Type B pancreatic cell (in vitro differentiated cells): ENCODE data around the gene CSGALNACT2. TPM values are rescaled to one million over a fixed set of nuclear protein-coding genes. Genes with fewer than 3 reads are reported as not detected.

ENCODE experiments used
- DNase-seq: peaks from one replicate; pipeline ENCODE4 v3.0.0; 2021; ENCODE audit warnings: mixed read lengths; ENCODE audit not compliant: unreplicated experiment; ENCODE audit errors: extremely low spot score
- H3K27ac Mint-ChIP-seq: 2 replicates; pipeline ENCODE4 v1.8.0; 2021; ENCODE audit warnings: mild to moderate bottlenecking, mixed read lengths
- H3K27me3 Mint-ChIP-seq: 2 replicates; pipeline ENCODE4 v1.8.0; 2021; ENCODE audit warnings: mixed read lengths
- H3K36me3 Mint-ChIP-seq: 2 replicates; pipeline ENCODE4 v1.8.0; 2021; ENCODE audit warnings: mixed read lengths
- H3K4me1 Mint-ChIP-seq: one replicate; pipeline ENCODE4 v1.8.0; 2021; ENCODE audit warnings: mixed read lengths; ENCODE audit not compliant: unreplicated experiment
- H3K4me3 Mint-ChIP-seq: 2 replicates; pipeline ENCODE4 v1.8.0; 2021; ENCODE audit warnings: mild to moderate bottlenecking, mixed read lengths
- H3K9me3 Mint-ChIP-seq: 2 replicates; pipeline ENCODE4 v1.8.0; 2021; ENCODE audit warnings: mixed read lengths
- total RNA-seq: library from RNA; stranded (reverse); gene quantifications from 2 replicates; pipeline ENCODE4 v1.2.1, GENCODE V29; 2021; ENCODE audit warnings: low replicate concordance
- TF ChIP-seq, protein P1 (sequence below): fragments of 200-600 bp; sonication (generic); conservative IDR thresholded peaks from 2 replicates; pipeline ENCODE4 v1.5.0; 2021; ENCODE audit warnings: antibody characterized with exemption, mild to moderate bottlenecking

The CSGALNACT2 gene
- total RNA-seq, 1 donor from 2014 or later, result 11.6 TPM

DNA sequence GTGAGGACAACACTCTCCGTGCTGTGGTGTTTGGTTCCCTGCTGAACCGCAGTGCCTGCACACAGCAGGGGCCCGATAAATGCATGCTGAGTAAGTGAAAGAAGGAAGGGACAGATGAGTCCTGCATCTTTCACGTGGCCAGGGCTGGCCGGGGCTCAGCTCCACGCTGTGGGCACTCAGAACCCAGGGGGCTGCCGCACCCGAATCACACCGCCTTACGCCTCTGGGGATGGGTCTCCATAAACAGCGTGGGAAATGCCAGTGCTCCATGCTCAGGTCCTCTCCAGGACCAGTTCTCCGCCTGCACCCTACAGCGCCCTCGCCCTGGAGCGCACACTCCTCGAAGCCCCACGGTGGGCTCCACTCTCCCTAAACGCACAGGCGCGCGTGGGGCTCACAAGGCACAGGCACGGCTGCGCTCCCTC, 90.5 kb downstream of the CSGALNACT2 start:
- Mint-ChIP-seq H3K4me3 (peak overlapping the region; percentile 80), H3K4me1 (no peaks in the 10 kb centered on the region), H3K9me3 (no peaks in the 10 kb centered on the region), H3K27ac (no peak overlapping the region), H3K36me3 (no peaks in the 10 kb centered on the region), H3K27me3 (peaks cover 80% of the 10 kb centered on the region)
- TF ChIP-seq, protein P1, sequence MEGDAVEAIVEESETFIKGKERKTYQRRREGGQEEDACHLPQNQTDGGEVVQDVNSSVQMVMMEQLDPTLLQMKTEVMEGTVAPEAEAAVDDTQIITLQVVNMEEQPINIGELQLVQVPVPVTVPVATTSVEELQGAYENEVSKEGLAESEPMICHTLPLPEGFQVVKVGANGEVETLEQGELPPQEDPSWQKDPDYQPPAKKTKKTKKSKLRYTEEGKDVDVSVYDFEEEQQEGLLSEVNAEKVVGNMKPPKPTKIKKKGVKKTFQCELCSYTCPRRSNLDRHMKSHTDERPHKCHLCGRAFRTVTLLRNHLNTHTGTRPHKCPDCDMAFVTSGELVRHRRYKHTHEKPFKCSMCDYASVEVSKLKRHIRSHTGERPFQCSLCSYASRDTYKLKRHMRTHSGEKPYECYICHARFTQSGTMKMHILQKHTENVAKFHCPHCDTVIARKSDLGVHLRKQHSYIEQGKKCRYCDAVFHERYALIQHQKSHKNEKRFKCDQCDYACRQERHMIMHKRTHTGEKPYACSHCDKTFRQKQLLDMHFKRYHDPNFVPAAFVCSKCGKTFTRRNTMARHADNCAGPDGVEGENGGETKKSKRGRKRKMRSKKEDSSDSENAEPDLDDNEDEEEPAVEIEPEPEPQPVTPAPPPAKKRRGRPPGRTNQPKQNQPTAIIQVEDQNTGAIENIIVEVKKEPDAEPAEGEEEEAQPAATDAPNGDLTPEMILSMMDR, result no peak
- peak; percentile 61 for DNase-seq

DNA sequence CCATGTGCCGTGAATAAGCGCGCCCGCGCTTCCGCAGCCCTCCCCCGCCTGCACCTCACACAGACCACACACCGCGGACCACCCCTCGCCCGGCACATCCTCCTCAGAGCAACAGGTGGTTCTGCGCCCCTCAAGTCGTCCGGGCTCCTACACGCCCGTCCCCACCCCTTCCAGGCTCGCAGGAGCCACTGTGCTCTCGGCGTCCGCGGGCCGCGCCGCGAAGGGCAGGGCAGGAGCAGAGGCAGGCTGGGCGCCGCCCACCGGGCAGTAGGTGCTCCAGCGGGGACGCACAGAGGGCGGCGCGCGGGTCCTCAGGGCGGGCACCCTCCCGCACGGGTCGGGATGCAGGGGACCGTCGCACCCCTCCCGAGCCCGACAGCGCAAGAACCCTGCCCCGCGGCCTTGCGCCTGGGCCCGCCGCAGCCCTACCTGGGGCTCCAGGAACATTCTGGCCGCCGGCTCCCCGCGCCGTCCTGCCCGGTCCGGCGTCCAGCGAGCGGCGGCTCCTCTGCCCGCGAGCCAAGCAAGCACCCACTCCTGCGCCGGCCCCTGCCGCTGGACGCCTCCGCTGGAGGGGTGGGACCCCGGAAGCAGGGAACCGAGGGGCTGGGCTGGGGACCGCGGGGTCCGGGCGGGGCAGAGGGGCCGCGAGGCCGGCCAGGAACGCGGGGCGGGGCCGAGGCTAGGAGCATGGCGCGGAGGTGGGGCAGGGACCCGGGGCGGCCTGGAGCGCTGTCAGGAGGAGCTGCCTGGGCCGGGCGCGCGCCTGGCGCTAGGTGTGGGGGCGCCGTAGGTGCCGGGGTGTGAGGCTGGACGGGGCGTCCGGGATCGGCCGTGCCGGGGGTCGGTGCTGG, 91.2 kb downstream of the CSGALNACT2 start:
- peak; percentile 70 for DNase-seq
- Mint-ChIP-seq H3K4me1 (no peaks in the 10 kb centered on the region), H3K36me3 (no peaks in the 10 kb centered on the region)

DNA sequence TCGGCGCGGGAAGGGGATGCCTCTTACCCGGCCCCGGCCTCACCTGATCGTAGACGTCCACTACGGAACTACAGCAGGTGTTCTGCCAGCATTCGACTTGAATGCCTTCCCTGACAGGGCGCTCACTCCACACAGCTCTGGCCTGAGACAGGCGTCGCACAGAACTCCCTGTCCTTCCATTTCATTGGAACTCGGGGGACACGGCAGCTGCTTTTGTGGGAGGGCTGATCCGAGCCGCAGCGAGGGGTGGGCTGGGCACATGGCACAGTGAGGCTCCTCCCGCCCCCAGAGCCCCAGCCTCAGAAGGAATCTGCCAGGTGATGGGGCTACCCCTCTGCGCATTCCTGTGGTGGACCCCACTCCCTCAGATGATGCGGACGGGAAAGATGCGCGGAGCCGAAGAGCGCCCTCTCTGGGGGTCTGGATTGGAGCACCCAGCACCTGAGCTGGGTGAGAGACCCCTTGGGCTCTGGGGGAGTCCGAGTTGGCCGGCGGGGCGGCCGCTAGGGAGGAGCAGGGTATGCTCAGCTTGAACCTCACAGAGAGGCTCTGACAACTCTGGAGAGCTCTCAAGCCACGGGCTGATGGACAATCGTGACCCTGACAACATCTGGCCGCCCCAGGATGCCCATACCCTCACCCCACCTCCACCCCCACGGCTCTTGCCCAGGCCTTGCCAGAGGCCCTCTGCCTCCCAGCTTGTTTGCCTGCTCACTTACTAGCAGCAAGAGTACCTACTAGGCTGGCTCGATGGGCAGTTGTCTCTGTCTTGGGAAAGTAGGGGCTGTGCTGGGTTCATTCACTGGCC, 92.1 kb downstream of the CSGALNACT2 start:
- no peaks in the 10 kb centered on the region for H3K4me1 Mint-ChIP-seq
- TF ChIP-seq, protein P1, result no peak
- H3K36me3 Mint-ChIP-seq, result no peaks in the 10 kb centered on the region
- H3K27ac Mint-ChIP-seq, result no peak overlapping the region
- DNase-seq, result peak; percentile 59
- H3K4me3 Mint-ChIP-seq, result peak overlapping the region; percentile 62
- H3K9me3 Mint-ChIP-seq, result no peaks in the 10 kb centered on the region
- peaks cover 74% of the 10 kb centered on the region for H3K27me3 Mint-ChIP-seq

More for the DNA sequence above, 91.2 kb downstream of the CSGALNACT2 start:
- Mint-ChIP-seq H3K9me3 (no peaks in the 10 kb centered on the region), H3K27ac (no peak overlapping the region), H3K27me3 (peaks cover 80% of the 10 kb centered on the region), H3K4me3 (peak overlapping the region; percentile 80)
- TF ChIP-seq, protein P1, result no peak

DNA sequence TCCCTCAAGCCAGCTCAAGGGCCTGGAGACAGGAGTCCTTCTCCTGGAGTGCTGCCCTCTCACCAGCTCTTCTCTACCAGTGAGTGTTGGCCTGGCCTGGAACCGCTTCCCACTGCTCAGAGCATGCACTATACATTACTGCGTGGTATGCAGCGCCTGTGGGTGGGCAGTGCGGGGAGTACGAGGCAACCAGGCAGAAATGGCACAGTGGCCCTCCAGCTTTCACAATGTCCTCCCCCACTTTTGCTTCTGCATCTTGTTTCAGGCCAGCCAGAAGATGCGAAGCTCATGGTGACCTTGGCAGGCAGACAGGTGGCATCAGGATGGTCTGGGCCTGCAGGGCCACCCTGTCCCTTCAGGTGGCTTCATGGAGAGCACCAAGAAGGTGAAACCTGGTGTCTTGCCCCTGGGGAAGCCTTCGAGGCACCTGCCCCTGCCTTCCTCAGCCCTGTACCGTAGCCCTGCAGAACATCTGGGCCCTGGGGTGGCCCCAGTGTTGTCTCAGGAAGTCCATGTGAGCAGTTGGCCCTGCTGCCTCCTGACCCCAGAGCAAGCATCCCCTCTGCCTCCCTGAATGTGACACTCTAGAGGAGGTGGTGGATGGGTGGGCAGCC, 92.8 kb downstream of the CSGALNACT2 start:
- no peaks in the 10 kb centered on the region for H3K4me1 Mint-ChIP-seq
- H3K9me3 Mint-ChIP-seq, result no peaks in the 10 kb centered on the region
- no peaks in the 10 kb centered on the region for H3K36me3 Mint-ChIP-seq
- TF ChIP-seq, protein P1, result no peak
- peaks cover 70% of the 10 kb centered on the region for H3K27me3 Mint-ChIP-seq
- H3K27ac Mint-ChIP-seq, result no peak overlapping the region
- peak overlapping the region; percentile 62 for H3K4me3 Mint-ChIP-seq
- DNase-seq, result peak; percentile 63

DNA sequence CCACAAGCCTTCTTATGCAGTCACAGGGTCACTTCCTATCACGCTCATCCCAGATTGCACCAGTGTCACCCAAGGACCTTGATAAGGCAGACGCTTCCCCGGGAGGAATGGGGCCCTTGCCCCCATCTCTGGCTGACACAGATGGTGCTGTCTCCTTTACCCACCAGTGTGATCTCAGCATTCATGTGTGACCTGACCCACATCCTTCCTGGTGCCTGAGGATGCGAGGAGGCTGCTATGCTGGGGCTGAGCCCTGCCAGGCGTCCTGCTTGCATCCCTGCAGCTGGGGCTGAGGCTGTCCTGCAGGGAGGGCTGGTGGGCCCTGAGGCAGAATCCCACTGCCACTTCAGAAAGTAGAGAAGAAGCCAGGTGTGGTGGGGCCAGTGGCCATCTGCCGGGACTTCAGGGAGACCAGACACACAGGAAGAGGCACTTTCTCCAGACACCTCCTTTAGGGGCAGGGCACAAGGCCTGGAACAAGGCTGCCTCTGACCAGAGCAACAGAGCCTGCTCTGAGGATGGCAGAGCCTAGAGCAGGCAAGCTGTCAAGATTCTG, 93.4 kb downstream of the CSGALNACT2 start:
- H3K27me3 Mint-ChIP-seq, result peaks cover 66% of the 10 kb centered on the region

More for the DNA sequence above, 93.4 kb downstream of the CSGALNACT2 start:
- no peaks in the 10 kb centered on the region for H3K36me3 Mint-ChIP-seq
- no peak overlapping the region for H3K27ac Mint-ChIP-seq
- H3K4me3 Mint-ChIP-seq, result no peak overlapping the region
- TF ChIP-seq, protein P1, result no peak
- peak; percentile 55 for DNase-seq
- H3K4me1 Mint-ChIP-seq, result no peaks in the 10 kb centered on the region
- H3K9me3 Mint-ChIP-seq, result no peaks in the 10 kb centered on the region
